ENCODE data around the gene ADCY2.

- TF ChIP-seq POLR2AphosphoS5 (IDR thresholded peaks at IDR 0.05), result no peak
- TF ChIP-seq, protein P1, sequence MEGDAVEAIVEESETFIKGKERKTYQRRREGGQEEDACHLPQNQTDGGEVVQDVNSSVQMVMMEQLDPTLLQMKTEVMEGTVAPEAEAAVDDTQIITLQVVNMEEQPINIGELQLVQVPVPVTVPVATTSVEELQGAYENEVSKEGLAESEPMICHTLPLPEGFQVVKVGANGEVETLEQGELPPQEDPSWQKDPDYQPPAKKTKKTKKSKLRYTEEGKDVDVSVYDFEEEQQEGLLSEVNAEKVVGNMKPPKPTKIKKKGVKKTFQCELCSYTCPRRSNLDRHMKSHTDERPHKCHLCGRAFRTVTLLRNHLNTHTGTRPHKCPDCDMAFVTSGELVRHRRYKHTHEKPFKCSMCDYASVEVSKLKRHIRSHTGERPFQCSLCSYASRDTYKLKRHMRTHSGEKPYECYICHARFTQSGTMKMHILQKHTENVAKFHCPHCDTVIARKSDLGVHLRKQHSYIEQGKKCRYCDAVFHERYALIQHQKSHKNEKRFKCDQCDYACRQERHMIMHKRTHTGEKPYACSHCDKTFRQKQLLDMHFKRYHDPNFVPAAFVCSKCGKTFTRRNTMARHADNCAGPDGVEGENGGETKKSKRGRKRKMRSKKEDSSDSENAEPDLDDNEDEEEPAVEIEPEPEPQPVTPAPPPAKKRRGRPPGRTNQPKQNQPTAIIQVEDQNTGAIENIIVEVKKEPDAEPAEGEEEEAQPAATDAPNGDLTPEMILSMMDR (IDR thresholded peaks at IDR 0.05), result no peak
- no peak for TF ChIP-seq POLR2A (IDR thresholded peaks at IDR 0.05)
Observed at GRCh38 chr5:7609726-7610125, 213.8 kb downstream of the ADCY2 start.

All from stomach (tissue), 4 donors.